Measurements from ENCODE around the gene UNC93A.

- TF ChIP-seq CTCF (IDR thresholded peaks at IDR 0.05; ENCODE audit: insufficient read depth, low read length, poor library complexity, severe bottlenecking) (no peak), EZH2phosphoT487 (conservative IDR thresholded peaks at IDR 0.05; ENCODE audit: low read length) (no peak)
Observed at GRCh38 chr6:167311286-167311685, 20.2 kb downstream of the UNC93A start.

All from SU-DHL-6 (cell line).